Kidney tubule cell (primary cell): ENCODE data around the gene DLEC1.

Source experiments
- DNase-seq: peaks from one replicate; pipeline ENCODE4 v3.0.0-alpha.2; 2018; ENCODE audit warnings: low spot score

Gene DLEC1

GRCh38 chr3:38000965-38001455 lies 38.0 kb upstream of the DLEC1 start:
- no peak for DNase-seq

DNA sequence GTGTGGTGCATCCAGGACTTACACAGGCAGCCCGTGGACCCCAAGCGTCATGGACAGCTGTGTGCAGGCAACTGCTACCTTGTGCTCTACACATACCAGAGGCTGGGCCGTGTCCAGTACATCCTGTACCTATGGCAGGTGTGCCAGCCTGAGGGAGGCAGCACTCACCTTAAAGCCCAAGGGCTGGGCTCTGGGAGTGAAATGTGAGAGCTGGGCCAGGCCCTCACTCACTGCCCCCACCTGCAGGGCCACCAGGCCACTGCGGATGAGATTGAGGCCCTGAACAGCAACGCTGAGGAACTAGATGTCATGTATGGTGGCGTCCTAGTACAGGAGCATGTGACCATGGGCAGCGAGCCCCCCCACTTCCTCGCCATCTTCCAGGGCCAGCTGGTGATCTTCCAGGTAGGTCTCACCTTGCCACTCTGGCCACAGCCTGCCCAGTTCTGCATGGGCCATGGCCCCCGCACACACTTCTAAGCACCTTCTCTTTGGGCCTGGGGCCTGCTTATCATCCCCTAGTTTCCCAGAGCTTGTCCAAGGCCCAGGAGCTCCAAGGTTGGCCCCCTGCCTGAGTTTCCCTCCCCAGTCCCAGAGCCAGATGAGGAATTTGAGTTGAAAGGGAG lies 37.4 kb upstream of the DLEC1 start:
- DNase-seq = no peak

- no peak for DNase-seq
Measured at GRCh38 chr3:38002291-38002876, 36.6 kb upstream of the DLEC1 start.

GRCh38 chr3:38002940-38003339 lies 36.1 kb upstream of the DLEC1 start:
- DNase-seq = no peak

- DNase-seq = peak; percentile 43
Measured at GRCh38 chr3:38003371-38003816, 35.6 kb upstream of the DLEC1 start.

DNA sequence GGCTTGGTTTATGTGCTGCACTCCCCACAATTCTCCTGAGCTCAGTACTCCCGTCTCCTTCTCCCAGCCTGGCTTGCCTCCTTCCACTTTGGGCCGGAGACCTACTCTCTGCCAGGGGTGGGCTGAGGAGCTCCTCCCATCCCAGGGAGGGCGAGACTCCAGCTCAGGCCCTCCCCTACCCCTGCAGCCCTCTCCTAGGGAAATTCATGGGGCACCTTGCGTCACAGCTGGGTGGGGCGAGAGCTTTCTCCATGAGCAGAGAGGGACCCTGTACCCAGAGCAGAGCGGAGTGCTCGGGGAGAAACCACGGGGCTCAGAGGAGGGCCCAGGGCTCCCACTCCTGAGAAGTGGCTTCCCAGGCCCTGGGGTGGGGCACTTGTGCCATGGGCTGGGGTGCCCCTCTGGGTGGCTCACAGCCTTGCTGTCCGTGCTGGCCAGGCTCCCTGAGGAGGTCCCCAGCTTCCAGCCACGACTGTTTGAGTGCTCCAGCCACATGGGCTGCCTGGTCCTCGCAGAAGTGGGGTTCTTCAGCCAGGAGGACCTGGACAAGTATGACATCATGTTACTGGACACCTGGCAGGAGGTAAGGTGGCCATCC lies 35.1 kb upstream of the DLEC1 start:
- no peak for DNase-seq

DNA sequence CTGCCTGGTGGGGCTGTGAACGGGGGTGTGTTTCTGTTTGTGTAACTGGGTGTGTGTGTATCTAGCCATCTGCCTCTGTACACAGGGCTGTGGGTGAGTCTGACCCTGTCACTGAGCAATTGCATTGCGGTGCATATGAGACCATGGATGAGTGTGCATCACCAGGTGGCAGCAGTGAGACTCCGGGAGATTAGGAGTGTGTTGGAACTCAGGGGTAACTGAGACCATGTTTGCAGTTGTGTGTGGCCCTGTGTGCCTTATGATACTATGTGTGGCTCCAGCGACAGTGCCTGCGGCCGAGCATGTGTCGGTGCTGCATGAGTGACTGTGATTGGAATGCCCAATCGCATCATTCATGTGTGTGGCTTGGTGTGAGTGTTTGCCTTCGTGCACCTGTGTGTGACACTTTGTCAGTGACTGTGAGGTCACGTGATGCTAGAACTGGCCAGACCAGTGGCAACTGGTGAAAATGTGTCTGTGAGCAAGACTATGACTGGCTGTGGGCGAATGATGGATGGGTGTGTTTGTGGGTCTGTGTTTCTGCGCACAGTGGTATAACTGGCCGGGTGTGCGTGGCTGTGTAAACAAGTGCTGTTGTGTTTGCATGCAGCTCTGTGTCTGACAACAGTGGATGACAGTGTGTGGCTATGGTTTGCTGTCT lies 34.5 kb upstream of the DLEC1 start:
- DNase-seq = peak; percentile 80

GRCh38 chr3:38005076-38006020 lies 33.7 kb upstream of the DLEC1 start:
- DNase-seq = no peak

DNA sequence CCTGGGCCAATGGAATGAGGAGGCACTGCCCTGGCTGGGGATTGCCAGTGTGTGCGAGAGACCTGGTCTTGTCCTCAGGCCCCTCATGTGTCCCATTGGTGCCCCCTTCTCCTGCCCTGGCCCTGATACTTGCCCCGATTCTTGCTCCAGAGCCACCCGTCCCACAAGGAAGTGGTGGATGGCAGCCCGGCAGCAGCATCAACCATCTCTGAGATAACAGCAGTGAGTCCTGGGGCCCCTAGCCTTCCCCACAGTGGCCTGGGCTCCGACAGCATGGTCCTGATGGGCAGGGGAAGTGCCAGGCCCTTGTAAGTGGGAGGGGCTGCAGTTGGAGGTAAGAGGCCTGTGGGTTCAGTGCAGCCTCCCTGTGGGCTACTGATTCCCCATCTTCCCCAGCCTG lies 33.0 kb upstream of the DLEC1 start:
- DNase-seq = no peak

GRCh38 chr3:38006445-38006995 lies 32.5 kb upstream of the DLEC1 start:
- DNase-seq = no peak

DNA sequence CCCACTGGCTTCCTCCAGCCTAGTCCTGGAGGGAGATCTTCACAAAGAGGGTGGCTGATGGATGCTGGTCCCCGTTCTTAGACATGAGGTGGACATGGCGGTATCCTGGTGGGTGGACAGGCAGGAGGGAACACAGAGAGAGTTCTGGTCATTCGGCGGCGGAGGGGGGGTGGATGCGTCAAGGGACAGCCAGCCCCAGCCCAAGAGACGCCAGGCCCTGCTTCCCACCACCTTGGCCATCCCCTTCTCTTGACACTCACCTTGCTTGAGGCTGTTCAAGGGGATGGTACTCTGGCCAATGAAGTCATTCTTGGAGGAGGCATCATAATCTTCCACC lies 31.3 kb upstream of the DLEC1 start:
- no peak for DNase-seq

GRCh38 chr3:38008191-38008701 lies 30.8 kb upstream of the DLEC1 start:
- no peak for DNase-seq

DNA sequence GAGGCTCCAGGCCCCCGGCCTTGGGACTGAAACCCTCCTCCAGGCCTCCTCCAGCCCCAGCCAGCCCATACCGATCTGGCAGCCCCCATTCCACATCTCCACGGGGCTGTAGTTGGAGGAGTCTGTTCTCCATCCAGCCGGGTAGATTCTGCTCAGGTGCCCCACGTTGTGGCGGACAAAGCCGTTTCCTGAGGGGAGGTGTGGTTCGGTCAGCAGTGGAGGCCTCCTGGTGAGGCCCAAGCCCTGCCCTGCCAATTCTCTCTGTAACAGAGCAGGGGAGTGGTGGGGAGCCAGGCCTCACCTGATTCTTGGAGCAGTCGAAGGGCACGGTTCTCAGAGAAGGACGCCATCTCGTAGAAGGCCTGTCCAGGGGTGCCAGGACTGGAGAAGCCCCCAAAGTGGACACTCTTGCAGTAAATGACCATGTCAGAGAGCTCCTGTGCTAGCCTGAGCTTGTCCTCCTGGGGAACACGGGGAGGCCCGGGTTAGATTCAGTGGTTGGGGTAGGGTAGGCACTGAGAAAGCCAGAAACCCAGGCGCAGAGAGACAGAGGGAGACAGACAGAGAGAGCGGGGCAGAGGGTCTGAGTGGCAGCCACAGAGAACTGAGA lies 29.9 kb upstream of the DLEC1 start:
- no peak for DNase-seq

DNA sequence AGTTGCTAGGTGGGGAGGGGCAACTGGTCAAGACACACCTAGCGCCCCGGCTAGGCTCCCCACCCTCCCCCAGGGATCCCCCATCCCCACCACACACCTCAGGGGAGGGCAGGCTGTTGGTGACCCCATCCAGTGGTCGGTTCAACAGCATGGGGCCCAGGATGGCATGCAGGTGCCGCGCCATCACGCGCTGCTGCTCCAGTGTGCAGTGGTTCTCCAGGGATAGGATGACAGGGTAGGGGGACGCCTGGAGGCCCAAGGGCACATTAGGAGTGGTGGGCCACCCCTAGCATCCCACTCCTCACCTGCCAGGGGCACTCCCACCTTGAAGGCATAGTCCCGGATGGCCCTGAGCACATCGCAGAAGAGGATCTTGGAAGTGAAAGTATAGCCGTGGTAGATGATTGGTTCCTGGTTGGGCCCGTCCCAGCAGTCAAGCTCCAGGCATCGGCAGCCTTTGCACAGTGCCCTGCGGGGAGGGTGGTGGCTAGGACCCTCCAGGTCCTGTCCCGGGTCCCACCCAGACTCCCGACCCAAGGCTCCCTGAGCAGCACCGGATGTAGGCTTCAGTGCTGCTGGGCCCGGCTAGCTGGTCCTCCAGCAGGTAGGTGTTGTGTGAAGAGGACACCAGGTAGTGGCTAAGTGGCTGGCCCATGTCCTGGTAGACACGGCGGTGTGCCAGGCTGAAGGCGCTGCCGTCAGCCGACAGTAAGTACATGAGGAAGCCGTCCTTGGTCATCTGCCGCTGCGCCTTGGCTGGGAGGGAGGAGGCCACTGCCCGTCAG lies 29.0 kb upstream of the DLEC1 start:
- no peak for DNase-seq

- DNase-seq = no peak
Measured at GRCh38 chr3:38011111-38011510, 27.9 kb upstream of the DLEC1 start.

- DNase-seq = no peak
Measured at GRCh38 chr3:38015485-38015884, 23.5 kb upstream of the DLEC1 start.

GRCh38 chr3:38015984-38016383 lies 23.0 kb upstream of the DLEC1 start:
- DNase-seq = no peak

- DNase-seq = no peak
Measured at GRCh38 chr3:38016410-38016809, 22.6 kb upstream of the DLEC1 start.

DNA sequence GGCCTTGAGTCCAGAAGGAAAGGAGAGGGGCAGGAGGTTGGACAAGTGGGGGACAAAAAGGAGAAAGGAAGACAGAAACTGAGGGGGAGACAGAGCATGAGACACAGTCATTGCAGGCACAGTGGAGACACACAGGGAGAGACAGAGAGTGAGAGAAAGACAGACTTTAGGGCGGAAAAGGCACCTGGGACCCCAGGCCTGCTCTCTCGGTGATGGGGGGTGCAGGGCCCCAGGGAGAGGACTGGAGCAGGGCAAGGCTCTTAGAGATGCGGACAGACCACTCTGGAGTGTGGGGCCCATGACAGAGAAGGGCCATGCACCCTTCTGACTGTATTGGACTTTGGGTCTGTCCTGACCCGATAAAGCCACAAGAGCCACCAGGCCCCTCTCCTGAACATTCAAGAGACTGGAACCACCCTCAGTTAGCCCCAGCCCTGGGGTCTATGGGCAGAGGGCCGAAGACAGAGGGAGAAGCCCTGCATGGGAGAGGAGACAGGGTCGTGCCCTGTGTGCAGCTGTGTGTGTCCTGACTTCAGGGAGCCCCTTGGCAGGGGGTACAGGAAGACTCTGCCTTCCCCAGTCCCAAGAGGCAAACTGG lies 22.1 kb upstream of the DLEC1 start:
- no peak for DNase-seq
